ENCODE data around the gene SUCLA2.

Gene SUCLA2

DNA sequence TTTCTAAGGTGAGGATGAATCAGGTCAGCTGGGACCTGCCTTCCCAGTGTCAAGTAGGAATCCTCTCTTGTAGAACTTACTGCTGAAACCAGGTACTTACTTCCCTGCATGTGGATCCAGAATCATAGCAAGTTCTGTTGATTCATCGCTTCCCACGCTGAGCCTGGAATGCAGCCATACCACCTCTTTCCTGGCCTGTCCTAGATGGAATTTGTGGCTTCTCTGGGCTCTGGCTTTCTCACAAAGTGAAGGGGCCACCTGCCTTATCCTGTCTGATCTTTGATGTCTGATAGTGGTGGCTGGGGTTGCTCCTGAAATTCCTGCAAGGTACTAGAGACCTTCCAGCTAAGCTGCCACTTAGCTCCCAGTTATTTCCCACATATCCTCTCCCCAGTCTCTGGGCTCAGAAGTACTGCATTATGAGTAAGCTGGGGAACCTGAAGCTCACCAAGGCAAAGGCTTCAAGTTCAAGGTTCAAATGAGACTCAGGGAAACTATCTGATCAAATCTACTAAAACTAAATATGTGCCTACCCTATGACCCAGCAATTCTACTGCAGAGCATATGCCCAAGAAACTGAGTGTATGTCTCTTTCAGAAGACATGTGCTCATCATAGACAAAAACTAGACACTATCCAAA is 103.5 kb downstream of the SUCLA2 start:
- no peak for DNase-seq

DNA sequence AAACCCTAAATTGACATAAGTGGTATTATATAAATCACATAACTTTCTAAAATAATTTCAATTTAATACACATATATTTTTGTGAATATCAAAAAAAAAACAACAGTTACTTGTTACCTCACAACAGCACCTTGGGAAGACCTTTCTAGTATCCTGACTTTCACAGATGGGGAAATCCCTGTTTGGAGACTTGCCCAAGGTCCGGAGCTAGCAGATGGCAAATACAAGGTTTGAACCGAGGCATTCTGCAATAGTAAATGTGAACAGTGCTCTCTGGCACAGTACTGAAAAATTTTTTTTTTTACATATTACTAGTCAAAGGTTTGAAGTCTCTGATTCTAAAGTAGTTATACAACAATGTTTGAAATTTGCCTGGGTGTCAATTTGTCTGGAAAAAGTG is 104.5 kb downstream of the SUCLA2 start:
- no peak for DNase-seq

DNA sequence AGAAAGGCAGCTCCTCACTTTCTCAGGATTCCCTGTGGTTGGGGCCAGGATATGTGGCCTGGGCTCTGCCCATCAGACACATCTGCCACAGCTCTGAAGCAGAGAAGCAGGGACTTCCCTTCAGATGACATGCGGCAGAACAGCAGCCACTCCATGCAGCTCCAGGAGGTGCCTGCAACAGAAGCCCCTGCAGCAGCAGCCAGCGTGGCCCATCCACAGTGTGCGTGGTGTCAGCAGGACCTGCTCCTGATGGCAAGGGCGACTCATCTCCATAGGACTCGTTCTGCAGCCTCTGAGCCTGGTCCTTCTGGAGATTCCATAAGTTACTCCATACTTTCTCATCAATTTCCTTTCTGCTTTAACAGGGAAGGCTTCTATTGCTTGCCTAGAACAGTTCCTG is 105.0 kb downstream of the SUCLA2 start:
- no peak for DNase-seq

GRCh38 chr13:47893527-47893926 is 107.5 kb downstream of the SUCLA2 start:
- DNase-seq = no peak

Data from stimulated activated CD4-positive, alpha-beta T cell treated with anti-CD3 and anti-CD28 coated beads, Interleukin-4, amount 100 ng/mL, for 24 hours (primary cell).